Measurements from ENCODE around the gene KDM4C.
A peak's percentile ranks its signal among the peaks of the same experiment; 100 is the strongest.
"Not testable (repeated sequence)": the region's sequence is repeated elsewhere in the genome, so short reads cannot be mapped to it uniquely, and the experiment has no call there.

KDM4C gene

DNA sequence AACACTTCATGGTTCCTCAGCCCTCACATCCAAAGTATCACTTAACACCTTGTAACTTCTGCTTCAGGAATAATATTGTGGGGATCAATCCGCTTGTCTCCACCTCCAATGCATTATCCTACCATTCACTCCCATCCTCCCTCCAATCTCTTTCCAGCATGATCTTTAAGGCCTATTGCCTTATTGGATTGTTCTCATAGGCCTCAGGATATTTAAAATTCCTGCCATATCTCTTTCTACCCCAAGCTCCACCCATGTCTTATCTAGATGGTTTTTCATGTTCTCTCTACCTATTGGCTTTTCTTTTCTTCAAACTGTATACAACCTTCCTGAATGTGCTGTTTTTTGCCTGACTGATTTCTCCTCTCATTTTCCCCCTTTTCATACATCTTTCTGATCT lies 7.2 kb downstream of the KDM4C start:
- no peak for DNase-seq

DNA sequence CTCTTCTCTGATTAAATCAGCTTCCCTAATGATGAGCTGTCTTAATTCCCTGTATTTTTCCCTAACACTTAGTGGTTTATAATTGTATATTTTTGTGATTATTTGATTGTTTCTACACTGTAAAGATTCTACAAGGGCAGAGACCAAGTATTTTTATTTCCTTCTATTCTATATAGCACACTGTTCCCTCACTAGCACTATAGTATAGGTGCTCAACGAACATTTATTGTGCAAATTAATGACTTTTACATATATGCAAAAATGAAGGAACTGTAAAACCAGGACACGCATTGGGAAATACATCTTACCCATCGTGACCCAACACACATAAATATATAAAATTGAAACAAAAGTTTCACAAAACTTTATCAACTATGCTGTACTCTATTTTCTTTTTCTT lies 7.6 kb downstream of the KDM4C start:
- DNase-seq, result no peak

DNA sequence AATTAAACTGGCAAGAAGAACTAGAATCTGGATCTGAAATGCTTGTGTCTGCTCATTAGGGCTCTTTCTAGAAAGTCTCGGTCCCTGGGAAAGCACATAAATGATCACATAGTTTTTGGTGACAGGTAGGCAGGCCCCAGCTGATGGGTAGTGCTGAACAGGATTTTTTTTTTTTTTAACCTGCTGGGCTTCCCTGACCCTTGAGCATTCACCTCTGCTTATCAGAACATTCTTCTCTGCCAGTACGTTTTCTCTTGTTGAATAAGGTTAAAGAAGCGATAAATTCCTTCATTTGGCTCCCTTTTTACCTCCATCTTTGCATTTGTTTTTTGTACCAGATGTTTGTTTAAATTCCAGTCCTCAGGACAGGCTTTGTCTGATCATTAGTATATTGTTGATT lies 8.8 kb downstream of the KDM4C start:
- DNase-seq, result no peak

DNA sequence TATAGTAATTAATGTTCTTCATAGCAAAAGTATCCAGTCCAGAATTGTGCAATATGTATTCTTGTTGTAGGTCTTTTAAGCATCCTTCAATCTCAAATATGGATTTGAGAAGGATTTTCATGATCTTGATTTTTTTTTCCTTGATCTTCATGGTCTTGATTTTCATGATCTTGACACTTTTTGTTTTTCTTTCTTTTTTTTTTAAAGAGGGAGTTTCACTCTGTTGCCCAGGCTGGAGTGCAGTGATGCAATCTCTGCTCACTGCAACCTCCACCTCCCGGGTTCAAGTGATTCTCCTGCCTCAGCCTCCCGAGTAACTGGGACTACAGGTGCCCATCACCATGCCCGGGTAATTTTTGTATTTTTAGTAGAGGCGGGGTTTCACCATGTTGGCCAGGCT lies 10.8 kb downstream of the KDM4C start:
- DNase-seq, result not testable (repeated sequence)

DNA sequence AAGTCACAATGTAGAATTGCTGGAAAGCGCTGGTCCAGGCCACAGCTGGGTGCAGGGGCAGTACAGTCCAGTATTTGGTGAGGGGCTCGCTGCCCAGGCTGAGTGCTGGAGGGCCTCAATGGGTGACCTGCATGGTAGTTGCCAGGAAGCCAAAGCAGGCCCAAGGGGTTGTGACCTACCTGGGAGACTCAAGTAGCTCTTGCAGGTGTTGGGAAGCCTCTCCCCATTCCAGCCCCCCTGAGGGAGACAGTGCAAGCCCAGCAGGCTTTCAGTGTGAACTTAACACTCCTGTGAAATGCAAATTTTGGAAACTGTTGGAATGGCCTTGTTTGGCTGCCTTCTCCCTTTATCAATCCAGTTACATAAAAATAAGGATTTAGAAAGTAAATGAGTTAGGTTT lies 13.9 kb downstream of the KDM4C start:
- DNase-seq, result no peak

DNA sequence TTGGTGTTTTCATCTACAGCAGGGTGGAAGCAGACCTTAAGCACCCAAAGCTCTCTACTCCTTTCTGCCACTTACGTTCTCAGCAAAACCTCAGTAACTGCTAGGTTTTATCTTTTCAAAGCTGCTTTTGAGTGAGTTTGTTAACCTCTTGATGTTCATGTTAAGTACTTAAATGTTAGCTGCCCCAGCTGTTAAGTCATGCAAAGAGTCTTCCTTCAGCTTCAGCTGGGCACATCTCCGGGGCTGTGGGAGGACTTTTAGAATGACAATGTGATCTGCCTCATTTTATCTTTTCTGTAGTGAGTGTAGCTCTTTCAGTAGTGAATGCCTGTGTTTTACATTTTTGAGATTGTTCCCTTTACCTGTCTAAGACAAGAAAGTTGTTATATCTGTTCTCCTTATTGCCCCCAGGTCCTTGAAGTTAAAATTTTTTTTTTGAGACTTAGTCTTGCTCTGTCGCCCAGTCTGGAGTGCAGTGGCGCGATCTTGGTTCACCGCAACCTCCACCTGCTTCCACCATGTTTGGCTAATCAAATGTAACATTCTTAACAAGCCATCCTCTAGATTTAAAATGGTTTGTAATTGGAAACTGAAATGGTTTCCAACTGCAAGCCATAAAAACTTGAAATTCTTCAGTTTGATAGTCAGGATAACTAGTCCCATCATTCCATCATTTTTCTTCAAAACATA lies 19.6 kb downstream of the KDM4C start:
- no peak for DNase-seq

DNA sequence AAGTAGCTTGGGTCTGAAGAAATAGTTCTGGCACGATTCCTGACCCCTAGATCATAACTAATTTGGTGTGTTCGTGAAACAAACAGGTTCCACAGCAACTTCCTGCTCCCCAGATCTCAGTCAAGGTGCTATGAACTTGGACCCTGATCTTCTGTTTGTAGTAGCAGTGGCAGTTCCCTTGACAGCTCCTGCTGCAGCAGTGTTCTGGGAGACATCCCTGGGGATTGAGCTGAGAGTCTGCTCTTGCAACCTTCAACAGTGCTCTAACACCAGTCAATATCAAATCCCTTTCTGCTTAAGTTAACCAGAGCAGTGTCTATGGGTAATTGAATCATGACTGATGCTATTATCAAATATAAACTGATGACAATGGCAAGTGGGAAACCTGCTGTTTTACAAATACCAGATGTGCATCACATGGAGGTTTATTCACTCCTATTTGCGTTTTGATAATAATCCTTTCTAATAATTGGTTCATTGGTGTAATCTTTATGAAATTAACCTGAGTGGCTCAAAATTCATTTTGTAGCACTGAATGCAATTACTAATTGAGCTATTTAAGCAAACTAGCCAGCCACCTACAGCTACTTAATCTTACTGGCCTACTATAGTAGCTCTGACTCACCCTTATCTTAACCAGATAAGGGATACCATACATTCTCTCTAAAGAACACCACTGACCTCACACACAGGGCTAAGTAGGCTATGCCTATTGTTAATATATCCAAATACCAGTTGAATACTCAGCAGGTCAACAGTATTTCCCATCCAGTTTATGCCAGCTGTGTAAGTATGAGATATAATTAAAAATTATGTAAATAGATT lies 21.9 kb downstream of the KDM4C start:
- no peak for DNase-seq

DNA sequence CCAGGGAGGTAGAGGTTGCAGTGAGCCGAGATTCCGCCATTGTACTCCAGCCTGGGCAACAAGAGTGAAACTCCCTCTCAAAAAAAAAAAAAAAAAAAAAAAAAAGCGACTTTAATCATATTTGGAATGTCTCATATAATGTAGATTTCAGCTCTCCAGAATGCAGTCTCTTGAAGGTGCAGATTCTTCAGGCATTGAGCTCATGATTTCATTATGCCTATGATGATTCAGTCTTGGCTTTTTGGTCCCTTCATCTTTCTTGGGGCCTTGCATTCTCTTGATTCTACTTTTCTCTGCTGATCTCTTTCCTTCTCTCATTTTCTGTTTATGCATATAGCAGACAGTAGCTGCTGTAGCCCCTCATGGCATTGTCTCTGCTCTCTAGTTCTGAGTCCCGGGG lies 22.9 kb downstream of the KDM4C start:
- no peak for DNase-seq

DNA sequence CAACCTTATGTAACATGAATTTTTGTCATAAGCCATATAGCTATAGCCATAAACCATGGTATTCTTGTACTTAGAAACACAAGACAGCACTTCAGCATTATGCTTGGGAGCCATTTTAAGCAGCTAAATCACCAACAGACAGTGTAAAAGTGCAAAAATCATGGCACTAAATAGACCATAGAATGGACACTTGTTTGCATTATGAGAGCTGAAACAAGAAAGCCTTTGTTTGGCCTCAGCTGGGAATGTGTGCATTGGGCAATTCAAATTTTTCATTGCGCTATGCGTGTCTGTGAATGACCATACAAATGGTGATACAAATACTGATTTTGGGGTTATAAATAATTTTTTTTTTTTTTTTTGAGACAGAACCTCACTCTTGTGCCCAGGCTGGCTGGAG lies 23.7 kb downstream of the KDM4C start:
- DNase-seq, result no peak

DNA sequence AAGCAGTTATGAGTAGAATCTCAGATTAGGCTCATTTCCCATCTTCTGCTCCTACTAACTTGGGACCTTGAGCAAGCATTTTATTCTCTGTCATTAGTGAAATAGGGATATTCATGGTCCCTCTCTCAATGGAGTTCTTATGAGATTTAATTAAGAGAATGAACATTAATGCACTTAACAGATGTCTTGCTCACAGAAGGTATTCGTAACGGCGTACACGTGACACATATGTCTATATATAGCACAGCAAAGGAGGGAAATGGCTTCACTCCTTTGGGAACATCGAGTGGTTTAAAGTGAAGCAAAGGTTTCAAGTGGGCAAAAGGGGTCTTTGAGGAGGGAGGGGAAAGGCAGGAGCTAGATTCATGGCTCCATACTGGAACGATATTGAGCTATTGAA lies 24.6 kb downstream of the KDM4C start:
- no peak for DNase-seq

DNA sequence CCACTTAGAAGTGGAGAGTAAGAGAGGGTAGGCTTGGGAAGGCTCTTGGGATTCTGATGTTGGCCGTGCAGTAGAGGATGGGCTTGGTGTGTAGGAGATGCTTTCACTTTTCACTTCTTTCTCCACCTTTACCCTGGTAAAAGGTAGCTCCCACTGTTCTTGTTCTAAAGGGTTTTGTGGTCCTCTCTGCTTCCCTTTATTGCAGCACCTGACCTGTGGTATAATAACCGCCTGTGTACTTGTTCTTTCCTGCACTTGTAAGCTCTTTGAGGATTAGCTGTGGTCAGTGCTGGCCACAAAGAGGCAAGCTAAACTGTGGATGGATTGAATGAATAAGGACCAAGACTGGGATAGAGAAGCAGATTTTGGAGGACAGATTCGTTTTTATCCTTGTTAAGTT lies 25.2 kb downstream of the KDM4C start:
- no peak for DNase-seq

DNA sequence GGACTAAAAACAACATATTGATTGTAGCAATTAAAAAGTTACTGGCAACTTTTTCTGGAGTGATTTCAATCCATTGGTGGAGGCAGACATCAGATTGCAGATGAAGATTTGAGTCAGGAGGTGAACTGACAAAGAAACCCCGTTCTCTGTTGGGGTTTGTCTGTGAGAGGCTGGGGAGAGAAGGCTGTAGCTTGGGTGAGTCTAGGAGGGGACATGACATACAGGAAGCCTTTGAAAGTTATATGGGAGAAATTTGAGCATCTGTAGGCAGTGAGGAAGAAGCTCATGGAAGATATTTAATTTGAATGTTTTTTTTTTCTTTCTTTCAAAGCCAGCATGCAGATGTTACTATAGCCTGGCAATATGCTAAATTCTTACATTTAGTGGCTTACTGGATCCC lies 26.0 kb downstream of the KDM4C start:
- peak; percentile 4 for DNase-seq

DNA sequence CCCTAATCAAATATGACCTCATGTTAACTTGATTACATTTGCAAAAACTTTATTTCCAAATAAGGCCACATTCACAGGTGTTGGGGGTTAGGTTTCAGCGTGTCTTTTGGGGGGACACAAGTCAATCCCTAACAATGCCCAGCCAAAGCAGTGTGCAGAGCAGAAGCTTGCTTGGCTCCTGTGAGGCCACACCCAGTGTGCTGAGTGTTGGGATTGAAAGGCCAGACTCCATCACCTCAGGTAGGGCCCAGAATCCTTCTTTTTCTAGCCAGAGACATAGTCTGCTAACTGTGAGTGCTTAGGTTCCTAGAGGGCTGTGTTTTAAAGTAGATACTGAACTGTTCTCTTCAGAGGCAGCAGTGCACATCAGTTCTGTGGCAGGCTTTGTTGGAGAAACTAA lies 27.9 kb downstream of the KDM4C start:
- DNase-seq, result no peak

DNA sequence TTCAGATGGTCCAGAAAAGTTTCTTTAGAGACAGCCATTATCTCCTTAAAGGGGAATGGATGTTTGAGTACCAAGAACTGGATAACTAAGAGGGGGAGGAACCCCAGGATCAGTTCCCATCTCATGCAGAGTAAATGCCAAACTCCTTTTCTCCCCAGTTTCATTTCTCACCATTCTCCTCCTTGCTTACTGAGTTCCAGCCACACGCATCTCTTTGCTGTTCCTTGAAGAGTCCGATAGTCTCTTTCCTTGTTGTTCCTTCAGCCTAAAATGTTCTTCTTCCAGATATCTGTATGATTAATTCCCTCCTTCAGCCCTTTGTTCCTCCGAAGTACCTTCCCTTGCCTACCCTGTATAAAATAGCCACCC lies 30.0 kb downstream of the KDM4C start:
- no peak for DNase-seq

DNA sequence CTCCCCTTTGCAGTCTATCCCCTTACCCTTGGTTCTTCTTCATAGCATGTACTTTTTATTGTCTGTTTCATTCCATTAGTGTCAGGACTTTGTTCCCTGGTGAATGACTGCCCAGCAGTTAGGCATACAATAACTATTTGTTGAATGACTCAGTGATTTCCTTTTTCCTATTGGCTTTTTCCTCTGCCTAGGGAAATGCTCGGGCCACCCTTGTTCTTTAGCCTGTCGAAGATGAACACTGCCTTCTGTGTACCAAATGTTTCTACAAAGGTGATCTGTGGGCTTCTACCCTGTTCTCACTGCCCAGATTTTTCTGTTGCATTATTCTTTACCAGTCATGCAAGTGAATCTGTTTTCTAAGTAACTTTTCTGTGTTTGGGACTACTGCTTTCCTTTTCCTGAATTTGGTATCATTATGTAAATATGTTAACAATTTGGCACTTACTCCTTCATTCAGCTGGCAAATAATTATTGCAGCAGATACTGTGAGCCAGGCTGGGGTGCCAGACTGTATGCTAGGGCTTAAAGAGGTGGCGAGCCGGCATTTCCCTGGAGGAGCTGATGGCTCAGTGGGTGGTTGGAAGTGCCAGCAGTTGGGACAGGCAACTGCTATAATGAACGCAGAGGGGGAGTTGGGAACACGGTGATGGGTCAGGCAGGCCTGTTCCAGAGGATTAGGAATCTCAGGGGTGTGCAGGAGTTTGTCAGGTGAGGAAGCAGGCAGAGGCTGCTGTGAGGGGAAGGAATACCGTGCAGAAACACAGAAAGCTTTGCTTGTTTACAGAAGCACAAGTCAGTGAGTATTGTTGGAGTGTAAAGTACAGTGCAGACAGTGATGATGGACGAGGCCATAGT lies 30.6 kb downstream of the KDM4C start:
- DNase-seq, result no peak

DNA sequence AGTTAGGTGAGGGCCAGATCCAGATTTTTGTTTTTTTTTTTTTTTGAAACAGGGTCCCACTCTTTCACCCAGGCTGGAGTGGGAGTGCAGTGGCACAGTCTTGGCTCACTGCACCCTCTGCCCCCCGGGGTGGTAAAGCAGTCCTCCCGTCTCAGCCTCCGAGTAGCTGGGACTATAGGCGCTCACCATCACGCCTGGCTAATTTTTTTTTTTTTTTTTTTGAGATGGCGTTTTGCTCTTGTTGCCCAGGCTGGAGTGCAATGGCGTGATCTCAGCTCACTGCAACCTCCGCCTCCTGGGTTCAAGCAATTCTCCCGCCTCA lies 31.2 kb downstream of the KDM4C start:
- DNase-seq, result not testable (repeated sequence)

DNA sequence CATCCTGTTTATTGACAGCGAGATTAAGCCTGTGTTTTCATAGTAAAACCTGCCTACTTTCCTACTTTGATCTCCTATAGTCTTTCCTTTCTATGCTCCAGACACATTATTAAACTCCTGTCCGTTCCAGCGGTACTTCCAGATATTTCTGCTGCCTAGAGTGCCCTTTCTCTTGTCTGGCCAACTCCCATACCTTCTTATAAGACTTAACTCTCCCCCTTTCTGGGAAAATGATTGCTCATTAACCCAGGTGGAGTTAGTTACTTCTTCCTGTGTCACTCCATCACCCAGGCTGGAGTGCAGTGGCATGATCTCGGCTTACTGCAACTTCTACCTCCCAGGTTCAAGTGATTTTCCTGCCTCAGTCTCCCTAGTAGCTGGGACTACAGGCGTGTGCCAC lies 33.1 kb downstream of the KDM4C start:
- no peak for DNase-seq

DNA sequence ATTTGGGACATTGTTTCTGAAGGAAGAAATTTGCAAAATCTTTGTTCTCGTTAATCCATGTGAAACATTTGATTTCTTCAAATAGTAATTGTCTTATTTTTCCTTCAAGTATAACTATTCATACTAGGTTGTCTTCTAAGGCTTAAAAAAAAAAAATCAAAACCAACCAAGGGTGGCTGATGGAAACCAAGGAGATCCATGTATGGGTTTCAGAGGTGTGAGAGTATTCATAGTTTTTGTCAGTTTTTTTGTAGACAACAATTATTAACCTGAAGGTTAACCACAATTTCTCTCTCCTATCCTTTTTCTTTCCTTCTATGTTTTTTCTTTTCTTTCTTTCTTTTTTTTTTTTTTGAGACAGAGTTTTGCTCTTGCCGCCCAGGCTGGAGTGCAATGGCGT lies 35.4 kb downstream of the KDM4C start:
- no peak for DNase-seq

DNA sequence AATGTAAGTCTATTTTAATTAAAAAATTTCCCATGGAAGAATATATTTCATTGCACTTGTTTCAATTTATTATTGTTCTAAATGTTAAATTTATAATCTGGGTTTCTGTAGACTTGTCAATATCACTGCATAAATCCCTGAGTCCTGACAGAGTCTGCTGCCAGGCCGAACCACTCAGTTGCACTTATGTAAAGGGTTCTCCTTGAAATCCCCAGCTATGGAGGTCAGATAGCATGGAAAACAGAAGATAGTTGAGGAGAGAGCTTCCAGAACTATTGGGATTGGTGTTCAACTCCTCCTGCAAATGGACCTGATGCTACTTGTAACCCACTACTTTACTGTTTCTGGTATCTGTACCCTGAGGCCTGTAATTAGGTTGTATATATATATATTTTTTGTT lies 37.2 kb downstream of the KDM4C start:
- no peak for DNase-seq

DNA sequence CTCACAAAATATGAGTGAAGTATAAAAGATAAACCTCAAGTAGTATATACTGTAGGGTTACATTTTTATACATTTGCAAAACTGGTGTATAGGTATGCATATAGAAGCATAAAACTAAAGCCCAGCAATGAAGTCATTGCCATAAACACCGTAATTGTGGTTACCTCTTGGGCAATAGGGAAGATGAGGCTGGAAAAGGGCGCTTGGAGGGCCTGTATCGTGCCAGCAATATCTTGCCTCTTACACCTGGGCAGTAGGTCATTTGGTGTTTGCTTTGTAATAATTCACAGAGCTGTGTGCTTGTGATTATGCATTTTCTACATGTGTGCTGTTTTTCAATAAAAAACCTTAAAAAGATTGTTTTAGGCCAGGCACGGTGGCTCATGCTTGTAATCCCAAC lies 45.2 kb downstream of the KDM4C start:
- DNase-seq, result no peak

DNA sequence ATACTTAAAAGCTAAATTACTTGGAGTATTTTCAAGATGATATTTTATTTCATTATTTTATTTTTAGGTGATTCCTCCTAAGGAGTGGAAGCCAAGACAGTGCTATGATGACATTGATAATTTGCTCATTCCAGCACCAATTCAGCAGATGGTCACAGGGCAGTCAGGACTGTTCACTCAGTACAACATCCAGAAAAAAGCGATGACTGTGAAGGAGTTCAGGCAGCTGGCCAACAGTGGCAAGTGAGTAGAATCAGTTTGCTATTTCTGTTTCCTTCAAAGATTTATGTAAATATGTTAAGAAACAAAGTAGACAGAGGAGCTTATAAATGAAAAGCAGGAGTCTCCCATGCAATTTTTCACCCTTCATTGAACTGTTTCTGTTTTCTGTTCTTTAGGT lies 47.8 kb downstream of the KDM4C start:
- no peak for DNase-seq

DNA sequence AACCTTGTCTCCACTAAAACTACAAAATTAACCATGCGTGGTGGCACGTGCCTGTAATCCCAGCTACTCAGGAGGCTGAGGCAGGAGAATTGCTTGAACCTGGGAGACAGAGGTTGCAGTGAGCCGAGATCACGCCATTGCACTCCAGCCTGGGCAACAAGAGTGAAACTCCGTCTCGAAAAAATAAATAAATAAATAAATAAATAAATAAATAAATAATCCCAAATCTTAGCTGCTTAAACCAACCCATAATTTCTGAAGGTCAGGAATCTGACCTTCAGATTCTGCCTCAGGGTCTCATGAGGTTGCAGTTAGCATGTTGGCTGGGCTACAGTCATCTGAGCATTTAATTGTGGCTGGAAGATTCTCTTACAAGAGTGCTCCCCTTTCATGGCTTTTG lies 48.5 kb downstream of the KDM4C start:
- DNase-seq, result not testable (repeated sequence)

DNA sequence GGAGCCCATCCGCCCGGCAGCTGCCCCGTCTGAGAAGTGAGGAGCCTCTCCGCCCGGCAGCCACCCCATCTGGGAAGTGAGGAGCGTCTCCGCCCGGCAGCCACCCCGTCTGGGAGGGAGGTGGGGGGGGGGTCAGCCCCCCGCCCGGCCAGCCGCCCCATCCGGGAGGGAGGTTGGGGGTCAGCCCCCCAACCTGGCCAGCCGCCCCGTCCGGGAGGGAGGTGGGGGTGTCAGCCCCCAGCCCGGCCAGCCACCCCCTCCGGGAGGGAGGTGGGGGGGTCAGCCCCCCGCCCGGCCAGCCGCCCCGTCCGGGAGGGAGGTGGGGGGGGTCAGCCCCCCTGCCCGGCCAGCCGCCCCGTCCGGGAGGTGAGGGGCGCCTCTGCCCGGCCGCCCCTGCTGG lies 49.9 kb downstream of the KDM4C start:
- not testable (repeated sequence) for DNase-seq

DNA sequence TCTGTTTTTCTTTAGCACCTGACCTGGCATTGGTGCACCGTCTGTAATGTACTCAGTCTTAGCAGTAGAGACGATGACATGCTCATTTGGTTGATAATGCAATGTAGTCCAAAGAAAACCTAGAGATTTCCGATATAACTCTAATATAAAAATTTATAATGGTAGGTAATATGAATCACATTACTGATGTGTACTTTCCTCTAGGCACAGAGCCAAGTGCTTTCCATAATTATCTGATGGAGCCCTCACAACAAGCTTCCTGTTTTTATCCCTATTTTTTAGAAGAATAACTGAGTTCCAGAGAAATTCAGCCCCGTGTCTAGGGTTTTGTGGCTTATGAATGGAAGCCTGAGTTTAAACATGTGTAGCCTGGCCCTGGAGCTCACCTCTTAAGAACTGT lies 53.7 kb downstream of the KDM4C start:
- DNase-seq, result no peak
